GM12878 (cell line): ENCODE results near the gene PF4V1. TPM values are rescaled to one million over a fixed set of nuclear protein-coding genes. Genes with fewer than 3 reads are reported as not detected.
A peak's percentile ranks its signal among the peaks of the same experiment; 100 is the strongest.

ENCODE experiments used
- ATAC-seq: fragments of 200-7000 bp; cut with Tn5 transposase; 3 replicates; pipeline ENCODE4 v1.9.1; 2020; ENCODE audit warnings: mild to moderate bottlenecking, moderate library complexity
- BruUV-seq: library from RNA; stranded (reverse); fragments of 400-500 nt; replicated peaks from 2 replicates; lab custom pipeline; 2021; lab: Mats Ljungman, UMichigan
- CTCF ChIA-PET: fragments of 300-600 bp; sonication (Branson Sonifier 250); formaldehyde crosslinking; extraction: SDS; loops from one replicate; lab custom pipeline; 2021; ENCODE audit warnings: inconsistent platforms; lab: Yijun Ruan, JAX
- POLR2A ChIA-PET: fragments of 350-600 bp; formaldehyde crosslinking; extraction: SDS; loops from one replicate; lab custom pipeline; 2021; ENCODE audit warnings: inconsistent platforms; lab: Charles Lee
- RAD21 ChIA-PET: fragments of 300-600 bp; sonication (Branson Sonifier 250); formaldehyde crosslinking; loops from one replicate; lab custom pipeline; 2023; ENCODE audit warnings: antibody characterized with exemption; ENCODE audit not compliant: unreplicated experiment; lab: Charles Lee
- SMC1A ChIA-PET: fragments of 300-600 bp; sonication (Branson Sonifier 250); formaldehyde crosslinking; loops from one replicate; lab custom pipeline; 2023; ENCODE audit not compliant: unreplicated experiment, uncharacterized antibody; lab: Charles Lee
- DNase-seq: peaks from one replicate; pipeline ENCODE4 v3.0.0-alpha.2; 2011; ENCODE audit warnings: low read depth, low spot score
- FAIRE-seq: peaks from 3 replicates; lab custom pipeline; 2011; peaks lifted over from hg19 to GRCh38; lab: Jason Lieb, UNC
- H2AFZ ChIP-seq: 2 replicates; pipeline ENCODE4 v1.6.0; 2011; ENCODE audit warnings: low read depth, low read length, control low read depth; ENCODE audit not compliant: control insufficient read depth
- H3K27ac ChIP-seq: 2 replicates; pipeline ENCODE4 v1.5.1; 2011; ENCODE audit warnings: control low read depth; ENCODE audit not compliant: control insufficient read depth, insufficient read depth
- H3K27me3 ChIP-seq, 2 experiments: replicated peaks in 1 of 2; 2 replicates each; pipeline versions ENCODE4 v1.6.0 to v1.6.1; 2011; ENCODE audit warnings: low read length in 1 of 2; ENCODE audit not compliant: control insufficient read depth in 2 of 2, insufficient read depth in 2 of 2
- H3K36me3 ChIP-seq, 2 experiments: 2 replicates each; pipeline ENCODE4 v1.5.1; 2011; ENCODE audit warnings: low read length in 1 of 2; ENCODE audit not compliant: control insufficient read depth in 2 of 2, insufficient read depth in 2 of 2
- H3K4me1 ChIP-seq: 2 replicates; pipeline ENCODE4 v1.6.1; 2011; ENCODE audit warnings: mild to moderate bottlenecking, low read length, moderate library complexity, mixed read lengths; ENCODE audit not compliant: control insufficient read depth, insufficient read depth
- H3K4me2 ChIP-seq: 2 replicates; pipeline ENCODE4 v1.6.0; 2011; ENCODE audit warnings: control low read depth; ENCODE audit not compliant: control insufficient read depth, insufficient read depth
- H3K4me3 ChIP-seq: fragments of 200-600 bp; sonication (generic); 2 replicates; pipeline ENCODE4 v1.5.1; 2016
- H3K79me2 ChIP-seq: 2 replicates; pipeline ENCODE4 v1.6.0; 2011; ENCODE audit warnings: low read length; ENCODE audit not compliant: control insufficient read depth, insufficient read depth
- H3K9ac ChIP-seq: 2 replicates; pipeline ENCODE4 v1.8.0; 2011; ENCODE audit warnings: low read length, control low read depth, mixed read lengths; ENCODE audit not compliant: control insufficient read depth, insufficient read depth
- H3K9me3 ChIP-seq: replicated peaks from 3 replicates; pipeline ENCODE4 v1.5.1; 2011; ENCODE audit warnings: mild to moderate bottlenecking, low read length; ENCODE audit not compliant: control insufficient read depth, insufficient read depth
- H4K20me1 ChIP-seq: 2 replicates; pipeline ENCODE4 v1.6.0; 2011; ENCODE audit not compliant: control insufficient read depth, insufficient read depth
- ATF3 ChIP-seq: IDR thresholded peaks from 2 replicates; pipeline ENCODE4 v1.6.1; 2011; ENCODE audit warnings: low read depth, mild to moderate bottlenecking, low read length, moderate library complexity, borderline replicate concordance; ENCODE audit errors: extremely low read depth
- BCLAF1 ChIP-seq: fragments of 450-650 bp; IDR thresholded peaks from 2 replicates; pipeline ENCODE4 v1.6.1; 2017; ENCODE audit warnings: antibody characterized with exemption, mild to moderate bottlenecking, moderate library complexity
- BMI1 ChIP-seq: fragments of 450-650 bp; IDR thresholded peaks from 2 replicates; pipeline ENCODE4 v1.6.1; 2016; ENCODE audit warnings: mild to moderate bottlenecking, moderate library complexity, borderline replicate concordance
- CREM ChIP-seq: IDR thresholded peaks from 2 replicates; pipeline ENCODE4 v1.6.1; 2014; ENCODE audit warnings: antibody characterized with exemption, low read depth
- E2F4 ChIP-seq: IDR thresholded peaks from 2 replicates; pipeline ENCODE4 v1.6.1; 2012; ENCODE audit warnings: low read depth, low read length, improper control_type of control experiment
- ESRRA ChIP-seq: IDR thresholded peaks from 2 replicates; pipeline ENCODE4 v1.6.1; 2012; ENCODE audit warnings: mild to moderate bottlenecking, low read length, improper control_type of control experiment
- FOXM1 ChIP-seq: IDR thresholded peaks from 2 replicates; pipeline ENCODE4 v1.6.1; 2012; ENCODE audit warnings: low read depth, mild to moderate bottlenecking, inconsistent platforms, low read length, moderate library complexity
- HSF1 ChIP-seq: fragments of 150-350 bp; IDR thresholded peaks from 2 replicates; pipeline ENCODE4 v1.6.1; 2014; ENCODE audit warnings: mild to moderate bottlenecking, low read depth, low read length
- JUNB ChIP-seq: IDR thresholded peaks from 2 replicates; pipeline ENCODE4 v1.6.1; 2016; ENCODE audit warnings: antibody characterized with exemption, mild to moderate bottlenecking
- MTA2 ChIP-seq: fragments of 450-650 bp; IDR thresholded peaks from 2 replicates; pipeline ENCODE4 v1.6.1; 2016; ENCODE audit warnings: low read depth, mild to moderate bottlenecking, moderate library complexity
- MTA3 ChIP-seq: IDR thresholded peaks from 2 replicates; pipeline ENCODE4 v1.6.1; 2012; ENCODE audit warnings: low read length, inconsistent platforms, borderline replicate concordance
- PAX5 ChIP-seq: IDR thresholded peaks from 2 replicates; pipeline ENCODE4 v1.6.1; 2011; ENCODE audit warnings: low read depth, low read length, borderline replicate concordance
- POU2F2 ChIP-seq: IDR thresholded peaks from 3 replicates; pipeline ENCODE4 v1.6.1; 2011; ENCODE audit warnings: low read depth, mild to moderate bottlenecking, low read length, borderline replicate concordance
- SREBF2 ChIP-seq: IDR thresholded peaks from 2 replicates; pipeline ENCODE4 v1.6.1; 2012; ENCODE audit warnings: mild to moderate bottlenecking, low read length
- TCF12 ChIP-seq: IDR thresholded peaks from 2 replicates; pipeline ENCODE4 v1.6.1; 2011; ENCODE audit warnings: low read depth, mild to moderate bottlenecking, low read length
- ZBTB4 ChIP-seq: fragments of 450-650 bp; formaldehyde crosslinking; IDR thresholded peaks from 2 replicates; pipeline ENCODE4 v1.4.0; 2022; ENCODE audit warnings: mild to moderate bottlenecking, moderate library complexity
- ZNF274 ChIP-seq: IDR thresholded peaks from one replicate; pipeline ENCODE4 v1.8.0; 2011; ENCODE audit not compliant: insufficient read length, insufficient read depth
- WGBS: methylation state at CpG from one replicate; pipeline ENCODE4 v1.1.6; 2016; ENCODE audit warnings: low lambda C conversion rate; ENCODE audit not compliant: insufficient replicate concordance, insufficient coverage; ENCODE audit errors: missing lambda C conversion rate; 5-methylcytosine and 5-hydroxymethylcytosine counted together
- in situ Hi-C: fragments of 300-500 bp; cut with MboI; formaldehyde crosslinking; loops from 9 replicates; pipeline ENCODE4 v1.14.3; 2018; ENCODE audit warnings: mixed read lengths
- intact Hi-C: fragments of 100-400 bp; cut with micrococcal nuclease; formaldehyde crosslinking; loops from one replicate; pipeline ENCODE4 v1.14.2; 2022; ENCODE audit not compliant: unreplicated experiment
- polyA plus RNA-seq, 11 experiments: library from polyadenylated mRNA; depleted of rRNA in 4 of 11; unstranded in 6 of 11; stranded (reverse) in 5 of 11; fragments of >200 nt; fragmentation: Nextera tagmentation in 4 of 11; fragmentation: Illumina TruSeq in 1 of 11; extraction: Ambion mirVana in 4 of 11; extraction: Trizol in 1 of 11; gene quantifications; 1 replicate in 1 of 11; 2 replicates in 10 of 11; pipeline versions ENCODE4 v1.2.1 to v1.2.3, GENCODE V29; 2011 to 2016; ENCODE audit warnings: inconsistent platforms in 2 of 11, missing spikeins in 2 of 11, low read depth in 1 of 11
- total RNA-seq, 4 experiments: library from RNA; depleted of rRNA in 3 of 4; stranded (reverse); fragments of >200 nt in 3 of 4; fragmentation: Illumina TruSeq in 1 of 4; extraction: Trizol in 1 of 4; gene quantifications; 2 replicates each; pipeline versions ENCODE4 v1.2.1 to v1.2.3, GENCODE V29; 2013 to 2021

Gene PF4V1
- total and polyA plus RNA-seq, 10 of the 15 experiments (the other 5 are each of a cell fraction or from before 2014, with no cell fraction given) = not detected

GRCh38 chr4:73828956-73829355, 24.1 kb upstream of the PF4V1 start:
- Histone ChIP-seq H3K27ac (no peak overlapping the region), H3K79me2 (no peaks in the 10 kb centered on the region), H3K4me3 (no peak overlapping the region), H4K20me1 (no peaks in the 10 kb centered on the region), H3K9ac (no peak overlapping the region), H3K9me3 (no peaks in the 10 kb centered on the region), H2AFZ (no peak overlapping the region), H3K4me2 (no peak overlapping the region), H3K27me3 (no peaks in the 10 kb centered on the region), H3K36me3 (no peaks in the 10 kb centered on the region), H3K4me1 (no peaks in the 10 kb centered on the region)
- ATAC-seq = no peak
- RAD21 ChIA-PET = no interaction called here
- SMC1A ChIA-PET = no interaction called here
- CTCF ChIA-PET = no interaction called here
- POLR2A ChIA-PET = no interaction called here
- FAIRE-seq = peak; percentile 23
- intact Hi-C loops (no loop called here), in situ Hi-C loops (no loop called here)
- no TSS peak for BruUV-seq
- no peak for DNase-seq
- WGBS = 0% methylated on average over 3 of the region's 3 CpGs
- TF ChIP-seq TCF12 (no peak), JUNB (no peak), PAX5 (no peak), ZNF274 (no peak), ESRRA (no peak), FOXM1 (no peak), SREBF2 (no peak), BMI1 (no peak), CREM (no peak), BCLAF1 (no peak), POU2F2 (no peak), ATF3 (no peak), E2F4 (no peak), ZBTB4 (CRISPR knock-in tag) (no peak), MTA2 (no peak), MTA3 (no peak), HSF1 (no peak)
